ENCODE measurements around the gene CCDC47. TPM values are rescaled to one million over a fixed set of nuclear protein-coding genes. Genes with fewer than 3 reads are reported as not detected.

Gene CCDC47
- polyA plus RNA-seq, 1 donor (not counting 4 experiments of a cell fraction or from before 2014, with no cell fraction given) = 86.4 TPM

- H3K27me3 ChIP-seq (ENCODE audit: control insufficient read depth, extremely low read depth, insufficient read depth, low read length) = no peaks in the 10 kb centered on the region
- TF ChIP-seq, protein P1, sequence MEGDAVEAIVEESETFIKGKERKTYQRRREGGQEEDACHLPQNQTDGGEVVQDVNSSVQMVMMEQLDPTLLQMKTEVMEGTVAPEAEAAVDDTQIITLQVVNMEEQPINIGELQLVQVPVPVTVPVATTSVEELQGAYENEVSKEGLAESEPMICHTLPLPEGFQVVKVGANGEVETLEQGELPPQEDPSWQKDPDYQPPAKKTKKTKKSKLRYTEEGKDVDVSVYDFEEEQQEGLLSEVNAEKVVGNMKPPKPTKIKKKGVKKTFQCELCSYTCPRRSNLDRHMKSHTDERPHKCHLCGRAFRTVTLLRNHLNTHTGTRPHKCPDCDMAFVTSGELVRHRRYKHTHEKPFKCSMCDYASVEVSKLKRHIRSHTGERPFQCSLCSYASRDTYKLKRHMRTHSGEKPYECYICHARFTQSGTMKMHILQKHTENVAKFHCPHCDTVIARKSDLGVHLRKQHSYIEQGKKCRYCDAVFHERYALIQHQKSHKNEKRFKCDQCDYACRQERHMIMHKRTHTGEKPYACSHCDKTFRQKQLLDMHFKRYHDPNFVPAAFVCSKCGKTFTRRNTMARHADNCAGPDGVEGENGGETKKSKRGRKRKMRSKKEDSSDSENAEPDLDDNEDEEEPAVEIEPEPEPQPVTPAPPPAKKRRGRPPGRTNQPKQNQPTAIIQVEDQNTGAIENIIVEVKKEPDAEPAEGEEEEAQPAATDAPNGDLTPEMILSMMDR (optimal IDR thresholded peaks at IDR 0.05 in 1 of 3, IDR thresholded peaks at IDR 0.05 in 1 of 3, conservative IDR thresholded peaks at IDR 0.05 in 1 of 3; ENCODE audit: extremely low read depth in 1 of 3, insufficient read depth in 2 of 3, low read length in 3 of 3) = no peak
- TF ChIP-seq EZH2 (IDR thresholded peaks at IDR 0.05; ENCODE audit: low read length) = no peak
- H4K20me1 ChIP-seq (ENCODE audit: control insufficient read depth, extremely low read depth, insufficient read depth, low read length) = peaks cover 9% of the 10 kb centered on the region
- H3K9me3 ChIP-seq (ENCODE audit: control insufficient read depth, low read depth, low read length) = no peaks in the 10 kb centered on the region
- no peak overlapping the region for H3K4me3 ChIP-seq (ENCODE audit: control insufficient read depth in 2 of 3, extremely low read depth in 1 of 3, insufficient read depth in 2 of 3, low read depth in 1 of 3, low read length in 3 of 3)
- H3K4me2 ChIP-seq (ENCODE audit: control insufficient read depth, extremely low read depth, insufficient read depth, low read depth, low read length) = no peak overlapping the region
- no peak for FAIRE-seq
- H3K79me2 ChIP-seq (ENCODE audit: control insufficient read depth, insufficient read depth, low read length) = peaks cover 12% of the 10 kb centered on the region
- H3K9ac ChIP-seq (ENCODE audit: control insufficient read depth, extremely low read depth, insufficient read depth, low read length) = no peak overlapping the region
- dilution Hi-C loops (cut with MboI; ENCODE audit: extremely low pct_ligation_motif_present, low sequenced_read_pairs) = loop anchor here (5.0 kb wide), 1 partner anchor 36 kb away; no protein-coding TSS in a partner anchor
- no peak overlapping the region for H3K27ac ChIP-seq (ENCODE audit: control insufficient read depth, insufficient read depth, low read length)
- H3K4me1 ChIP-seq (ENCODE audit: control insufficient read depth, extremely low read depth, insufficient read depth, low read length) = no peaks in the 10 kb centered on the region
- H3K36me3 ChIP-seq (ENCODE audit: control insufficient read depth in 2 of 2, extremely low read depth in 1 of 2, insufficient read depth in 2 of 2, low read length in 2 of 2) = peaks cover 63 to 67% of the 10 kb centered on the region in 2 experiments
- no peak overlapping the region for H2AFZ ChIP-seq (ENCODE audit: control insufficient read depth, low read length)
- no peaks in the 10 kb centered on the region for H3K9me1 ChIP-seq (ENCODE audit: control insufficient read depth, extremely low read depth, insufficient read depth, low read length)
- no peak for DNase-seq (ENCODE audit: low read depth, low spot score)
Measured at GRCh38 chr17:63817736-63818385, 44.5 kb upstream of the CCDC47 start.

DNA sequence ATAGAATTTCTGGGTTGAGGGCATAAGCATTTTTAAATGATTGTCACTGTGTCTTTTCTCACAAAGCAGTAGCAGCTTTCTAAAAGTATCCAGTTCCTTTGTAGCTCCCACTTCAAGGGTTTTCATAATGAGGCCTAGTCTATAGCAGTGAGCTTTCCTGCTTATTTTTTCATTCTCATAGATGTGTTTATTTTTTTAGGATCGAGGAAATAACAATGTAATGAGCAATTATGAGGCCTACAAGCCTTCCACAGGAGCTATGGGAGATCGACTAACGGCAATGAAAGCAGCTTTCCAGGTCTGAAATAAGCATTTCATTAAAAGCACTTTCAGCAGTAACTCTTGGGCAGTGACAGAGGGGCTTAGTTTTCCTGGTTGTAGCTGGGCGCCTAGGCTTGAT is 43.3 kb upstream of the CCDC47 start:
- H3K4me2 ChIP-seq (ENCODE audit: control insufficient read depth, extremely low read depth, insufficient read depth, low read depth, low read length) = no peak overlapping the region
- H3K27ac ChIP-seq (ENCODE audit: control insufficient read depth, insufficient read depth, low read length) = no peak overlapping the region
- DNase-seq (ENCODE audit: low read depth, low spot score) = no peak
- no peak overlapping the region for H2AFZ ChIP-seq (ENCODE audit: control insufficient read depth, low read length)
- no peak overlapping the region for H3K4me3 ChIP-seq (ENCODE audit: control insufficient read depth in 2 of 3, extremely low read depth in 1 of 3, insufficient read depth in 2 of 3, low read depth in 1 of 3, low read length in 3 of 3)
- H4K20me1 ChIP-seq (ENCODE audit: control insufficient read depth, extremely low read depth, insufficient read depth, low read length) = peaks cover 7% of the 10 kb centered on the region
- H3K27me3 ChIP-seq (ENCODE audit: control insufficient read depth, extremely low read depth, insufficient read depth, low read length) = no peaks in the 10 kb centered on the region
- H3K9me3 ChIP-seq (ENCODE audit: control insufficient read depth, low read depth, low read length) = no peaks in the 10 kb centered on the region
- H3K9me1 ChIP-seq (ENCODE audit: control insufficient read depth, extremely low read depth, insufficient read depth, low read length) = no peaks in the 10 kb centered on the region
- no peak overlapping the region for H3K9ac ChIP-seq (ENCODE audit: control insufficient read depth, extremely low read depth, insufficient read depth, low read length)
- H3K36me3 ChIP-seq (ENCODE audit: control insufficient read depth in 2 of 2, extremely low read depth in 1 of 2, insufficient read depth in 2 of 2, low read length in 2 of 2) = peaks cover 60 to 64% of the 10 kb centered on the region in 2 experiments
- no peak for FAIRE-seq
- dilution Hi-C loops (cut with MboI; ENCODE audit: extremely low pct_ligation_motif_present, low sequenced_read_pairs) = loop anchor here (5.0 kb wide), 1 partner anchor 34 kb away; no protein-coding TSS in a partner anchor
- H3K79me2 ChIP-seq (ENCODE audit: control insufficient read depth, insufficient read depth, low read length) = peaks cover 7% of the 10 kb centered on the region
- no peaks in the 10 kb centered on the region for H3K4me1 ChIP-seq (ENCODE audit: control insufficient read depth, extremely low read depth, insufficient read depth, low read length)
- TF ChIP-seq EZH2 (IDR thresholded peaks at IDR 0.05; ENCODE audit: low read length) = no peak
- TF ChIP-seq, protein P1 (optimal IDR thresholded peaks at IDR 0.05 in 1 of 3, IDR thresholded peaks at IDR 0.05 in 1 of 3, conservative IDR thresholded peaks at IDR 0.05 in 1 of 3; ENCODE audit: extremely low read depth in 1 of 3, insufficient read depth in 2 of 3, low read length in 3 of 3) = no peak
